GM23338 (cell line): ENCODE results near the gene CCDC197. TPM values are rescaled to one million over a fixed set of nuclear protein-coding genes. Genes with fewer than 3 reads are reported as not detected.

Experiments used
- ATAC-seq: fragments of 200-7000 bp; cut with Tn5 transposase; 3 replicates; pipeline ENCODE4 v1.9.1; 2020
- DNase-seq: peaks from one replicate; pipeline ENCODE4 v3.0.0-alpha.2; 2015; ENCODE audit warnings: low spot score
- H2AFZ ChIP-seq: fragments of 200-600 bp; sonication (generic); 2 replicates; pipeline ENCODE4 v1.8.0; 2016; ENCODE audit warnings: antibody characterized with exemption, mild to moderate bottlenecking, moderate library complexity
- H3F3A ChIP-seq: fragments of 200-600 bp; sonication (generic); replicated peaks from 2 replicates; pipeline ENCODE4 v1.8.0; 2017; ENCODE audit warnings: antibody characterized with exemption, mixed run types, low read depth
- H3K27ac ChIP-seq: fragments of 200-600 bp; sonication (generic); 2 replicates; pipeline ENCODE4 v1.6.1; 2016; ENCODE audit warnings: low read depth
- H3K27me3 ChIP-seq: fragments of 200-600 bp; sonication (generic); 2 replicates; pipeline ENCODE4 v1.8.0; 2016; ENCODE audit warnings: mild to moderate bottlenecking, mixed run types, moderate library complexity; ENCODE audit not compliant: insufficient read depth
- H3K36me3 ChIP-seq: fragments of 200-600 bp; sonication (generic); 2 replicates; pipeline ENCODE4 v1.8.0; 2016; ENCODE audit warnings: mild to moderate bottlenecking; ENCODE audit not compliant: insufficient read depth
- H3K4me1 ChIP-seq: fragments of 200-600 bp; sonication (generic); 2 replicates; pipeline ENCODE4 v1.8.0; 2016; ENCODE audit warnings: mild to moderate bottlenecking, moderate library complexity; ENCODE audit not compliant: insufficient read depth
- H3K4me2 ChIP-seq: fragments of 200-600 bp; sonication (generic); 2 replicates; pipeline ENCODE4 v1.7.1; 2017; ENCODE audit warnings: mixed run types
- H3K4me3 ChIP-seq: fragments of 200-600 bp; sonication (generic); 2 replicates; pipeline ENCODE4 v1.6.1; 2016; ENCODE audit warnings: mixed run types
- H3K79me2 ChIP-seq: fragments of 200-600 bp; sonication (generic); replicated peaks from 2 replicates; pipeline ENCODE4 v1.8.0; 2017; ENCODE audit warnings: mild to moderate bottlenecking; ENCODE audit not compliant: insufficient read depth
- H3K9me2 ChIP-seq: fragments of 200-600 bp; sonication (generic); 2 replicates; pipeline ENCODE4 v1.8.0; 2017; ENCODE audit not compliant: insufficient read depth
- H4K20me1 ChIP-seq: fragments of 200-600 bp; sonication (generic); replicated peaks from 2 replicates; pipeline ENCODE4 v1.8.0; 2017; ENCODE audit warnings: mild to moderate bottlenecking; ENCODE audit not compliant: insufficient read depth
- H3K27ac Mint-ChIP-seq: 2 replicates; pipeline ENCODE4 v1.8.0; 2020; ENCODE audit warnings: inconsistent platforms, mild to moderate bottlenecking, moderate library complexity, mixed read lengths
- H3K27me3 Mint-ChIP-seq: 3 replicates; pipeline ENCODE4 v1.8.0; 2022; ENCODE audit warnings: low read depth, mild to moderate bottlenecking, moderate library complexity, mixed read lengths, inconsistent platforms; ENCODE audit not compliant: insufficient read depth, poor library complexity
- H3K36me3 Mint-ChIP-seq: 3 replicates; pipeline ENCODE4 v1.8.0; 2021; ENCODE audit warnings: low read depth, mild to moderate bottlenecking, inconsistent platforms, moderate library complexity, mixed read lengths
- H3K4me1 Mint-ChIP-seq: 3 replicates; pipeline ENCODE4 v1.8.0; 2020; ENCODE audit warnings: mild to moderate bottlenecking, inconsistent platforms, mixed read lengths
- H3K4me3 Mint-ChIP-seq: 3 replicates; pipeline ENCODE4 v1.8.0; 2021; ENCODE audit warnings: moderate library complexity, mild to moderate bottlenecking, inconsistent platforms, mixed read lengths
- H3K9me3 Mint-ChIP-seq: 3 replicates; pipeline ENCODE4 v1.8.0; 2020; ENCODE audit warnings: moderate library complexity, mild to moderate bottlenecking, inconsistent platforms, mixed read lengths
- CREB1 ChIP-seq: fragments of 250-450 bp; sonication (Bioruptor Pico); IDR thresholded peaks from 2 replicates; pipeline ENCODE4 v1.5.0; 2020; ENCODE audit warnings: low read depth, mild to moderate bottlenecking, moderate library complexity
- EZH2 ChIP-seq: fragments of 200-600 bp; sonication (generic); IDR thresholded peaks from one replicate; pipeline ENCODE4 v1.8.0; 2017; ENCODE audit warnings: antibody characterized with exemption, mild to moderate bottlenecking, low read depth; ENCODE audit not compliant: unreplicated experiment
- EZH2phosphoT487 ChIP-seq: fragments of 200-600 bp; sonication (generic); IDR thresholded peaks from one replicate; pipeline ENCODE4 v1.8.1; 2018; ENCODE audit warnings: antibody characterized with exemption; ENCODE audit not compliant: unreplicated experiment
- NANOG ChIP-seq: IDR thresholded peaks from 2 replicates; pipeline ENCODE4 v1.6.1; 2016; ENCODE audit warnings: antibody characterized with exemption, borderline replicate concordance
- ZNF331 ChIP-seq: fragments of 250-450 bp; sonication (Bioruptor Pico); IDR thresholded peaks from 2 replicates; pipeline ENCODE4 v1.5.0; 2020; ENCODE audit warnings: low read depth, mild to moderate bottlenecking, moderate library complexity
- polyA plus RNA-seq: library from polyadenylated mRNA; unstranded; fragments of >200 nt; fragmentation: Nextera tagmentation; extraction: Ambion mirVana; gene quantifications from 2 replicates; pipeline ENCODE4 v1.2.1, GENCODE V29; 2016
- total RNA-seq: library from RNA; depleted of rRNA; stranded (reverse); fragments of >200 nt; shearing (Covaris generic); gene quantifications from 2 replicates; pipeline ENCODE4 v1.2.3, GENCODE V29; 2014
- TF ChIP-seq, protein P1 (sequence below), 2 experiments: fragments of 200-600 bp in 1 of 2; sonication (generic) in 1 of 2; conservative IDR thresholded peaks; 2 replicates each; pipeline versions ENCODE4 v1.5.1 to v1.6.1; 2016 to 2017; ENCODE audit warnings: antibody characterized with exemption in 2 of 2, low read depth in 2 of 2, mild to moderate bottlenecking in 2 of 2, moderate library complexity in 1 of 2
- TF ChIP-seq, protein P2 (sequence below): IDR thresholded peaks from 2 replicates; pipeline ENCODE4 v1.6.1; 2016; ENCODE audit warnings: antibody characterized with exemption
- TF ChIP-seq, protein P3 (sequence below): IDR thresholded peaks from one replicate; pipeline ENCODE4 v1.6.1; 2018; ENCODE audit warnings: antibody characterized with exemption; ENCODE audit not compliant: unreplicated experiment

Gene CCDC197
- total and polyA plus RNA-seq, 2 experiments from 2014 or later: not detected

DNA sequence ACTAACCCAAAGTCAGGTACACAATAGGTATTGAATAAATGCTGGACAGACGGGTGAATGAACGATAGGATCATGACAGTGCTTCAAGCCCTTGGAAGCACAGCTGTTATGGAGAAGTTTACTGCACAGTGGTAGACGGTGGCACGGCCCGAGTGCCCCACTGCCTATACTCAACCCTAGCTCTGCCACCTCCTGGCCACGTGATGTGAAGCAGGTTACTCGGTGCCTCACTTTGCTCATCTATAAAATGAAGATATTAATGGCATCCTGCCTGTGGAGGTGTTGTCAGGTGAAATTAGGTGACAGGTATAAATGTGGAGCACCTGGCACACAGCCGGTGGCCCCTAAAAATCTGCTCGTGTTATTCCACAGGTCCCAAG lies 26.5 kb upstream of the CCDC197 start:
- Mint-ChIP-seq H3K36me3 (no peaks in the 10 kb centered on the region), H3K27me3 (peaks cover 3% of the 10 kb centered on the region), H3K4me3 (no peak overlapping the region), H3K4me1 (peaks cover 2% of the 10 kb centered on the region), H3K9me3 (no peaks in the 10 kb centered on the region), H3K27ac (no peak overlapping the region)
- ATAC-seq (peak; percentile 88), DNase-seq (peak; percentile 46)
- Histone ChIP-seq H3K4me1 (no peaks in the 10 kb centered on the region; the same call in 1 of the 2 replicates), H3K4me2 (no peak overlapping the region), H3K27ac (no peak overlapping the region), H2AFZ (no peak overlapping the region), H3K9me2 (no peaks in the 10 kb centered on the region), H3K79me2 (no peaks in the 10 kb centered on the region), H3K4me3 (no peak overlapping the region), H3K36me3 (no peaks in the 10 kb centered on the region), H3F3A (no peaks in the 10 kb centered on the region), H4K20me1 (no peaks in the 10 kb centered on the region), H3K27me3 (no peaks in the 10 kb centered on the region)
- no peak for TF ChIP-seq NANOG
- TF ChIP-seq, protein P1, sequence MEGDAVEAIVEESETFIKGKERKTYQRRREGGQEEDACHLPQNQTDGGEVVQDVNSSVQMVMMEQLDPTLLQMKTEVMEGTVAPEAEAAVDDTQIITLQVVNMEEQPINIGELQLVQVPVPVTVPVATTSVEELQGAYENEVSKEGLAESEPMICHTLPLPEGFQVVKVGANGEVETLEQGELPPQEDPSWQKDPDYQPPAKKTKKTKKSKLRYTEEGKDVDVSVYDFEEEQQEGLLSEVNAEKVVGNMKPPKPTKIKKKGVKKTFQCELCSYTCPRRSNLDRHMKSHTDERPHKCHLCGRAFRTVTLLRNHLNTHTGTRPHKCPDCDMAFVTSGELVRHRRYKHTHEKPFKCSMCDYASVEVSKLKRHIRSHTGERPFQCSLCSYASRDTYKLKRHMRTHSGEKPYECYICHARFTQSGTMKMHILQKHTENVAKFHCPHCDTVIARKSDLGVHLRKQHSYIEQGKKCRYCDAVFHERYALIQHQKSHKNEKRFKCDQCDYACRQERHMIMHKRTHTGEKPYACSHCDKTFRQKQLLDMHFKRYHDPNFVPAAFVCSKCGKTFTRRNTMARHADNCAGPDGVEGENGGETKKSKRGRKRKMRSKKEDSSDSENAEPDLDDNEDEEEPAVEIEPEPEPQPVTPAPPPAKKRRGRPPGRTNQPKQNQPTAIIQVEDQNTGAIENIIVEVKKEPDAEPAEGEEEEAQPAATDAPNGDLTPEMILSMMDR (conservative IDR thresholded peaks at IDR 0.05; ENCODE audit: low read depth in 2 of 2): peak; percentile 42 to 68

DNA sequence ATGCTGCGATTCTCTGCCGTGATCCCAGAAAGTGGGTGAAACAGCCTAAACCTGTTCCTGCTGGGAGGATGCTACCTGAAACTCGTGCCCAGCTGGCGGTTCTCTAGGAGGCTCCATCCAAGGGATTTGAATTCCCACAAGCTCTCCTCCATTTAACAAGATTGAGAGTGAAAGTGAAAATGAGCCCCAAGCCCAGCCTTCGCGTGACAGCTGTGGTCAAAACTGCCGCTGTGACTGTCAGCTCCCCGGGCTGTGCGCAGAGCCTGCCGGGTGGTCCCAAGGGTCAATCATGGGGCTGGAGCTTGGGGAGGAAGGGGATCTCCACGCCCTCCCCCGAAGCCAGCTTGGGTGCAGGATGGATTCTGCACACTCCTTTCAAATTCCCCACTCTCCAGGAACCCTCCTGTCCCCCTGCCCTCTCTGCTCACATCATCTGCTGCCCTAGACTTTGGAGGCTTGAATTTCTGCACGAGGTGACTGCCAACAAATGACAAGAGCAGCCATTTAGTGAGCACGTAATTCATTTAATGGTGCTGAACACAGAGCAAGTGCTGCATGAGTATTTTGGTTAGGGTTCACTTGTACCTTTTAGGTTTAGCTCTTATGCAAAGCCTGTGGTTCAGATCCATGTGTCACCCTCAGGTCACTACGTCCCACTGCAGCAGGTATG lies 26.0 kb upstream of the CCDC197 start:
- H3K36me3 ChIP-seq: no peaks in the 10 kb centered on the region
- Mint-ChIP-seq H3K4me1 (peaks cover 8% of the 10 kb centered on the region), H3K27ac (no peak overlapping the region), H3K4me3 (no peak overlapping the region), H3K9me3 (no peaks in the 10 kb centered on the region), H3K27me3 (peaks cover 7% of the 10 kb centered on the region), H3K36me3 (no peaks in the 10 kb centered on the region)
- ATAC-seq: no peak
- no peaks in the 10 kb centered on the region for H3F3A ChIP-seq
- H3K79me2 ChIP-seq: no peaks in the 10 kb centered on the region
- H3K27ac ChIP-seq: no peak overlapping the region
- no peak overlapping the region for H2AFZ ChIP-seq
- H3K9me2 ChIP-seq: no peaks in the 10 kb centered on the region
- no peak overlapping the region for H3K4me2 ChIP-seq
- no peaks in the 10 kb centered on the region for H3K27me3 ChIP-seq
- H4K20me1 ChIP-seq: no peaks in the 10 kb centered on the region
- no peaks in the 10 kb centered on the region; the same call in 1 of the 2 replicates for H3K4me1 ChIP-seq
- H3K4me3 ChIP-seq: no peak overlapping the region
- DNase-seq: no peak
- TF ChIP-seq ZNF331 (no peak), EZH2 (no peak), CREB1 (CRISPR knock-in tag) (no peak), EZH2phosphoT487 (no peak), NANOG (no peak)
- TF ChIP-seq, protein P2, sequence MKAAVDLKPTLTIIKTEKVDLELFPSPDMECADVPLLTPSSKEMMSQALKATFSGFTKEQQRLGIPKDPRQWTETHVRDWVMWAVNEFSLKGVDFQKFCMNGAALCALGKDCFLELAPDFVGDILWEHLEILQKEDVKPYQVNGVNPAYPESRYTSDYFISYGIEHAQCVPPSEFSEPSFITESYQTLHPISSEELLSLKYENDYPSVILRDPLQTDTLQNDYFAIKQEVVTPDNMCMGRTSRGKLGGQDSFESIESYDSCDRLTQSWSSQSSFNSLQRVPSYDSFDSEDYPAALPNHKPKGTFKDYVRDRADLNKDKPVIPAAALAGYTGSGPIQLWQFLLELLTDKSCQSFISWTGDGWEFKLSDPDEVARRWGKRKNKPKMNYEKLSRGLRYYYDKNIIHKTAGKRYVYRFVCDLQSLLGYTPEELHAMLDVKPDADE: no peak
- TF ChIP-seq, protein P3, sequence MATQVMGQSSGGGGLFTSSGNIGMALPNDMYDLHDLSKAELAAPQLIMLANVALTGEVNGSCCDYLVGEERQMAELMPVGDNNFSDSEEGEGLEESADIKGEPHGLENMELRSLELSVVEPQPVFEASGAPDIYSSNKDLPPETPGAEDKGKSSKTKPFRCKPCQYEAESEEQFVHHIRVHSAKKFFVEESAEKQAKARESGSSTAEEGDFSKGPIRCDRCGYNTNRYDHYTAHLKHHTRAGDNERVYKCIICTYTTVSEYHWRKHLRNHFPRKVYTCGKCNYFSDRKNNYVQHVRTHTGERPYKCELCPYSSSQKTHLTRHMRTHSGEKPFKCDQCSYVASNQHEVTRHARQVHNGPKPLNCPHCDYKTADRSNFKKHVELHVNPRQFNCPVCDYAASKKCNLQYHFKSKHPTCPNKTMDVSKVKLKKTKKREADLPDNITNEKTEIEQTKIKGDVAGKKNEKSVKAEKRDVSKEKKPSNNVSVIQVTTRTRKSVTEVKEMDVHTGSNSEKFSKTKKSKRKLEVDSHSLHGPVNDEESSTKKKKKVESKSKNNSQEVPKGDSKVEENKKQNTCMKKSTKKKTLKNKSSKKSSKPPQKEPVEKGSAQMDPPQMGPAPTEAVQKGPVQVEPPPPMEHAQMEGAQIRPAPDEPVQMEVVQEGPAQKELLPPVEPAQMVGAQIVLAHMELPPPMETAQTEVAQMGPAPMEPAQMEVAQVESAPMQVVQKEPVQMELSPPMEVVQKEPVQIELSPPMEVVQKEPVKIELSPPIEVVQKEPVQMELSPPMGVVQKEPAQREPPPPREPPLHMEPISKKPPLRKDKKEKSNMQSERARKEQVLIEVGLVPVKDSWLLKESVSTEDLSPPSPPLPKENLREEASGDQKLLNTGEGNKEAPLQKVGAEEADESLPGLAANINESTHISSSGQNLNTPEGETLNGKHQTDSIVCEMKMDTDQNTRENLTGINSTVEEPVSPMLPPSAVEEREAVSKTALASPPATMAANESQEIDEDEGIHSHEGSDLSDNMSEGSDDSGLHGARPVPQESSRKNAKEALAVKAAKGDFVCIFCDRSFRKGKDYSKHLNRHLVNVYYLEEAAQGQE: no peak
